HCT116 (cell line): ENCODE results near the gene MYO1E. TPM values are rescaled to one million over a fixed set of nuclear protein-coding genes. Genes with fewer than 3 reads are reported as not detected.

Experiments
- ATAC-seq: fragments of 200-7000 bp; cut with Tn5 transposase; 2 replicates; pipeline ENCODE4 v1.9.1; 2020; ENCODE audit warnings: mild to moderate bottlenecking, moderate library complexity
- BruUV-seq: library from RNA; stranded (reverse); fragments of 400-500 nt; replicated peaks from 2 replicates; lab custom pipeline; 2021; lab: Mats Ljungman, UMichigan
- CTCF ChIA-PET: fragments of 300-600 bp; sonication (Branson Sonifier 250); formaldehyde crosslinking; loops from one replicate; lab custom pipeline; 2021; ENCODE audit warnings: antibody characterized with exemption; lab: Charles Lee
- POLR2A ChIA-PET: fragments of 300-600, 350-600 bp; sonication (Branson Sonifier 250); formaldehyde crosslinking; loops from one replicate; lab custom pipeline; 2021; ENCODE audit warnings: antibody characterized with exemption; lab: Charles Lee
- RAD21 ChIA-PET, 2 experiments: fragments of 300-600 bp; sonication (Branson Sonifier 250); formaldehyde crosslinking; loops; one replicate each; lab custom pipeline; 2023; ENCODE audit warnings: low total read pairs in 2 of 2; ENCODE audit not compliant: uncharacterized antibody in 2 of 2, unreplicated experiment in 2 of 2, low non-redundant PET in 1 of 2; lab: Charles Lee
- DNase-seq: peaks from one replicate; pipeline ENCODE4 v3.0.0-alpha.2; 2010; ENCODE audit warnings: low read depth, low spot score
- H2AFZ ChIP-seq: fragments of 200-600 bp; shearing (Covaris generic), sonication (generic); 2 replicates; pipeline ENCODE4 v1.6.1; 2017; ENCODE audit warnings: low read depth, mixed run types, mixed read lengths, antibody characterized with exemption, low read length; ENCODE audit not compliant: poor library complexity, severe bottlenecking
- H3K27ac ChIP-seq: 2 replicates; pipeline ENCODE4 v1.5.1; 2012; ENCODE audit warnings: low read depth, low read length
- H3K27me3 ChIP-seq: fragments of 200-600 bp; sonication (generic); 2 replicates; pipeline ENCODE4 v1.6.1; 2016; ENCODE audit warnings: mixed run types, low read length, mixed read lengths; ENCODE audit not compliant: insufficient read depth
- H3K36me3 ChIP-seq, 2 experiments: fragments of 200-500 bp in 1 of 2; fragments of 200-600 bp in 1 of 2; sonication (Bioruptor generic) in 1 of 2; sonication (generic) in 1 of 2; 2 replicates each; pipeline versions ENCODE4 v1.5.1 to v1.6.1; 2014 to 2016; ENCODE audit warnings: low read length in 2 of 2, inconsistent platforms in 1 of 2, mixed read lengths in 1 of 2, mixed run types in 1 of 2; ENCODE audit not compliant: insufficient read depth in 2 of 2, control insufficient read depth in 1 of 2
- H3K4me1 ChIP-seq, 2 experiments: fragments of 200-600 bp in 1 of 2; sonication (generic) in 1 of 2; 2 replicates each; pipeline versions ENCODE4 v1.5.1 to v1.6.1; 2012 to 2017; ENCODE audit warnings: low read length in 2 of 2, inconsistent platforms in 1 of 2, mild to moderate bottlenecking in 1 of 2, mixed read lengths in 1 of 2, mixed run types in 1 of 2, moderate library complexity in 1 of 2; ENCODE audit not compliant: insufficient read depth in 2 of 2, control insufficient read depth in 1 of 2
- H3K4me2 ChIP-seq: fragments of 200-600 bp; sonication (generic); 2 replicates; pipeline ENCODE4 v1.6.1; 2017; ENCODE audit warnings: mixed run types, low read length, mixed read lengths
- H3K4me3 ChIP-seq, 2 experiments: fragments of 200-600 bp in 1 of 2; sonication (generic) in 1 of 2; replicated peaks in 1 of 2; 2 replicates each; pipeline ENCODE4 v1.5.1; 2011 to 2016; ENCODE audit warnings: low read length in 2 of 2, control low read depth in 1 of 2, low read depth in 1 of 2, mild to moderate bottlenecking in 1 of 2, mixed read lengths in 1 of 2, mixed run types in 1 of 2
- H3K79me2 ChIP-seq: fragments of 200-600 bp; sonication (generic); 2 replicates; pipeline ENCODE4 v1.6.1; 2017; ENCODE audit warnings: mild to moderate bottlenecking, mixed run types, low read length, moderate library complexity, mixed read lengths; ENCODE audit not compliant: insufficient read depth
- H3K9ac ChIP-seq: fragments of 200-600 bp; sonication (generic); 2 replicates; pipeline ENCODE4 v1.6.1; 2016; ENCODE audit warnings: low read length, mixed read lengths
- H3K9me2 ChIP-seq: fragments of 200-600 bp; sonication (generic), shearing (Covaris generic); 2 replicates; pipeline ENCODE4 v1.6.1; 2017; ENCODE audit warnings: mixed run types, mild to moderate bottlenecking, moderate library complexity; ENCODE audit not compliant: insufficient read depth
- H3K9me3 ChIP-seq, 2 experiments: fragments of 200-500 bp in 1 of 2; fragments of 200-600 bp in 1 of 2; sonication (Bioruptor generic) in 1 of 2; sonication (generic) in 1 of 2; 2 replicates each; pipeline ENCODE4 v1.6.1; 2014 to 2017; ENCODE audit warnings: low read length in 2 of 2, mixed read lengths in 2 of 2, inconsistent platforms in 1 of 2, low read depth in 1 of 2, mild to moderate bottlenecking in 1 of 2, mixed run types in 1 of 2, moderate library complexity in 1 of 2; ENCODE audit not compliant: control insufficient read depth in 1 of 2, insufficient read depth in 1 of 2
- H4K20me1 ChIP-seq: fragments of 200-600 bp; sonication (generic), shearing (Covaris generic); 2 replicates; pipeline ENCODE4 v1.6.1; 2017; ENCODE audit warnings: mixed run types, mild to moderate bottlenecking, moderate library complexity; ENCODE audit not compliant: insufficient read depth
- CEBPB ChIP-seq: IDR thresholded peaks from 2 replicates; pipeline ENCODE4 v1.6.1; 2012; ENCODE audit warnings: low read depth
- EGR1 ChIP-seq: IDR thresholded peaks from 2 replicates; pipeline ENCODE4 v1.6.1; 2012; ENCODE audit warnings: low read depth
- ELF1 ChIP-seq: IDR thresholded peaks from 2 replicates; pipeline ENCODE4 v1.6.1; 2012; ENCODE audit warnings: low read depth, borderline replicate concordance
- FOSL1 ChIP-seq: IDR thresholded peaks from 2 replicates; pipeline ENCODE4 v1.6.1; 2012; ENCODE audit warnings: low read depth
- JUND ChIP-seq: IDR thresholded peaks from 2 replicates; pipeline ENCODE4 v1.6.1; 2012
- POLR2A ChIP-seq: IDR thresholded peaks from 2 replicates; pipeline ENCODE4 v1.7.0; 2011; ENCODE audit warnings: borderline replicate concordance; ENCODE audit not compliant: insufficient read depth, insufficient read length; ENCODE audit errors: extremely low read depth
- POLR2AphosphoS5 ChIP-seq: IDR thresholded peaks from 2 replicates; pipeline ENCODE4 v1.6.1; 2011; ENCODE audit warnings: mild to moderate bottlenecking, low read depth, low read length, moderate library complexity
- RAD21 ChIP-seq: IDR thresholded peaks from 2 replicates; pipeline ENCODE4 v1.6.1; 2012; ENCODE audit warnings: low read depth, mild to moderate bottlenecking
- REST ChIP-seq: IDR thresholded peaks from 2 replicates; pipeline ENCODE4 v1.6.1; 2012; ENCODE audit warnings: low read depth
- SRF ChIP-seq: IDR thresholded peaks from 2 replicates; pipeline ENCODE4 v1.6.1; 2012; ENCODE audit warnings: low read depth
- YY1 ChIP-seq: IDR thresholded peaks from 2 replicates; pipeline ENCODE4 v1.6.1; 2011; ENCODE audit warnings: low read length, low read depth, moderate library complexity, mild to moderate bottlenecking; ENCODE audit not compliant: insufficient replicate concordance; ENCODE audit errors: extremely low read depth
- ZBTB33 ChIP-seq: IDR thresholded peaks from 2 replicates; pipeline ENCODE4 v1.6.1; 2011; ENCODE audit warnings: mild to moderate bottlenecking, low read length, moderate library complexity; ENCODE audit not compliant: insufficient replicate concordance; ENCODE audit errors: extremely low read depth
- ZFX ChIP-seq: fragments of 450-650 bp; IDR thresholded peaks from 2 replicates; pipeline ENCODE4 v1.6.1; 2017
- intact Hi-C: fragments of 100-400 bp; cut with micrococcal nuclease; formaldehyde crosslinking; loops from 2 replicates; pipeline ENCODE4 v1.10.0; 2022
- total RNA-seq: library from RNA; stranded (reverse); gene quantifications from one replicate; pipeline ENCODE4 v1.2.1, GENCODE V29; 2021; ENCODE audit not compliant: unreplicated experiment
- TF ChIP-seq, protein P1 (sequence below): IDR thresholded peaks from 2 replicates; pipeline ENCODE4 v1.6.1; 2012

MYO1E gene
- total RNA-seq, 1 experiment from 2014 or later: 182 TPM

DNA sequence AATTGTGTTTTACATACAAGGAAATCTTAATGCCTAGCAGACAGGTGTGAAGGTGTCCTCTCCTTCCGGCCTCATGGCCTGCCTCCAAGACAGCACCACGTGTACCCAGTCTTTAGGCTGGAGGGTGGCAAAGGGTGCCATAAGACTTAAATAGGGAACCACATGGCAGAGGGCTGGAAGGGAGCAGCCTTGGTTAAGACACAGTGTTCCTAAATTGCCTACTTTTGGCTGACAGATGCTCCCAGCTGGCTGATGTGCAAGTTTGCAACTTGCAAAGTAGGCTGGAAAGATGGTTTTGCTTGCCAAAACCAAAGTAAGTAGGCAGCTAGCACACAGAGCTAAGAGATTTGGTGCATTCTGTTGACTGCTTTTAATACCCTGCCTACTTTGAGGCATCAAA is 222.5 kb downstream of the MYO1E start:
- Histone ChIP-seq H3K4me3 (no peak overlapping the region), H3K79me2 (no peaks in the 10 kb centered on the region), H2AFZ (no peak overlapping the region), H3K4me1 (no peaks in the 10 kb centered on the region), H3K27me3 (no peaks in the 10 kb centered on the region), H3K27ac (no peak overlapping the region), H3K4me2 (no peak overlapping the region), H4K20me1 (no peaks in the 10 kb centered on the region), H3K36me3 (peaks cover 11% of the 10 kb centered on the region in 2 experiments; a peak in 3 of 4 replicates), H3K9me3 (no peaks in the 10 kb centered on the region), H3K9ac (no peak overlapping the region), H3K9me2 (no peaks in the 10 kb centered on the region)
- ChIA-PET POLR2A (interaction anchor here (0.6 kb wide), 1 partner anchor 298 kb away, joined by 5 read pairs; no protein-coding TSS in a partner anchor), RAD21 (no interaction called here), CTCF (interaction anchor here (1.0 kb wide), 1 partner anchor 378 kb away, joined by 3 read pairs; no protein-coding TSS in a partner anchor)
- intact Hi-C loops: no loop called here
- DNase-seq (no peak), ATAC-seq (no peak)
- TF ChIP-seq YY1 (no peak), EGR1 (no peak), RAD21 (no peak), REST (no peak), POLR2A (no peak), ZFX (no peak), POLR2AphosphoS5 (no peak), SRF (no peak), CEBPB (no peak), FOSL1 (no peak), ZBTB33 (no peak), ELF1 (no peak), JUND (no peak)
- TF ChIP-seq, protein P1, sequence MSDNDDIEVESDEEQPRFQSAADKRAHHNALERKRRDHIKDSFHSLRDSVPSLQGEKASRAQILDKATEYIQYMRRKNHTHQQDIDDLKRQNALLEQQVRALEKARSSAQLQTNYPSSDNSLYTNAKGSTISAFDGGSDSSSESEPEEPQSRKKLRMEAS: no peak
- BruUV-seq: no TSS peak
